B cell (primary cell): ENCODE results near the gene CYP2A6.

Experiments
- CTCF ChIP-seq: fragments of 200-600 bp; IDR thresholded peaks from one replicate; pipeline ENCODE4 v1.8.0; 2022; ENCODE audit warnings: antibody characterized with exemption, mild to moderate bottlenecking
- EZH2 ChIP-seq: IDR thresholded peaks from 2 replicates; pipeline ENCODE4 v1.6.1; 2012; ENCODE audit warnings: borderline replicate concordance, low read depth, mild to moderate bottlenecking, moderate library complexity, low read length; ENCODE audit not compliant: insufficient read depth, poor library complexity, severe bottlenecking

GRCh38 chr19:40829205-40829604, 21.0 kb downstream of the CYP2A6 start:
- TF ChIP-seq CTCF (no peak), EZH2 (no peak)
